HCT116 (cell line): ENCODE data around the gene PRKAA1. TPM values are rescaled to one million over a fixed set of nuclear protein-coding genes. Genes with fewer than 3 reads are reported as not detected.
A peak's percentile ranks its signal among the peaks of the same experiment; 100 is the strongest.

Source experiments
- ATAC-seq: fragments of 200-7000 bp; cut with Tn5 transposase; 2 replicates; pipeline ENCODE4 v1.9.1; 2020; ENCODE audit warnings: mild to moderate bottlenecking, moderate library complexity
- BruUV-seq: library from RNA; stranded (reverse); fragments of 400-500 nt; replicated peaks from 2 replicates; lab custom pipeline; 2021; lab: Mats Ljungman, UMichigan
- CTCF ChIA-PET: fragments of 300-600 bp; sonication (Branson Sonifier 250); formaldehyde crosslinking; loops from one replicate; lab custom pipeline; 2021; ENCODE audit warnings: antibody characterized with exemption; lab: Charles Lee
- POLR2A ChIA-PET: fragments of 300-600, 350-600 bp; sonication (Branson Sonifier 250); formaldehyde crosslinking; loops from one replicate; lab custom pipeline; 2021; ENCODE audit warnings: antibody characterized with exemption; lab: Charles Lee
- RAD21 ChIA-PET, 2 experiments: fragments of 300-600 bp; sonication (Branson Sonifier 250); formaldehyde crosslinking; loops; one replicate each; lab custom pipeline; 2023; ENCODE audit warnings: low total read pairs in 2 of 2; ENCODE audit not compliant: uncharacterized antibody in 2 of 2, unreplicated experiment in 2 of 2, low non-redundant PET in 1 of 2; lab: Charles Lee
- DNase-seq: peaks from one replicate; pipeline ENCODE4 v3.0.0-alpha.2; 2010; ENCODE audit warnings: low read depth, low spot score
- H2AFZ ChIP-seq: fragments of 200-600 bp; shearing (Covaris generic), sonication (generic); 2 replicates; pipeline ENCODE4 v1.6.1; 2017; ENCODE audit warnings: low read depth, mixed run types, mixed read lengths, antibody characterized with exemption, low read length; ENCODE audit not compliant: poor library complexity, severe bottlenecking
- H3K27ac ChIP-seq: 2 replicates; pipeline ENCODE4 v1.5.1; 2012; ENCODE audit warnings: low read depth, low read length
- H3K27me3 ChIP-seq: fragments of 200-600 bp; sonication (generic); 2 replicates; pipeline ENCODE4 v1.6.1; 2016; ENCODE audit warnings: mixed run types, low read length, mixed read lengths; ENCODE audit not compliant: insufficient read depth
- H3K36me3 ChIP-seq, 2 experiments: fragments of 200-500 bp in 1 of 2; fragments of 200-600 bp in 1 of 2; sonication (Bioruptor generic) in 1 of 2; sonication (generic) in 1 of 2; 2 replicates each; pipeline versions ENCODE4 v1.5.1 to v1.6.1; 2014 to 2016; ENCODE audit warnings: low read length in 2 of 2, inconsistent platforms in 1 of 2, mixed read lengths in 1 of 2, mixed run types in 1 of 2; ENCODE audit not compliant: insufficient read depth in 2 of 2, control insufficient read depth in 1 of 2
- H3K4me1 ChIP-seq, 2 experiments: fragments of 200-600 bp in 1 of 2; sonication (generic) in 1 of 2; 2 replicates each; pipeline versions ENCODE4 v1.5.1 to v1.6.1; 2012 to 2017; ENCODE audit warnings: low read length in 2 of 2, inconsistent platforms in 1 of 2, mild to moderate bottlenecking in 1 of 2, mixed read lengths in 1 of 2, mixed run types in 1 of 2, moderate library complexity in 1 of 2; ENCODE audit not compliant: insufficient read depth in 2 of 2, control insufficient read depth in 1 of 2
- H3K4me2 ChIP-seq: fragments of 200-600 bp; sonication (generic); 2 replicates; pipeline ENCODE4 v1.6.1; 2017; ENCODE audit warnings: mixed run types, low read length, mixed read lengths
- H3K4me3 ChIP-seq, 2 experiments: fragments of 200-600 bp in 1 of 2; sonication (generic) in 1 of 2; replicated peaks in 1 of 2; 2 replicates each; pipeline ENCODE4 v1.5.1; 2011 to 2016; ENCODE audit warnings: low read length in 2 of 2, control low read depth in 1 of 2, low read depth in 1 of 2, mild to moderate bottlenecking in 1 of 2, mixed read lengths in 1 of 2, mixed run types in 1 of 2
- H3K79me2 ChIP-seq: fragments of 200-600 bp; sonication (generic); 2 replicates; pipeline ENCODE4 v1.6.1; 2017; ENCODE audit warnings: mild to moderate bottlenecking, mixed run types, low read length, moderate library complexity, mixed read lengths; ENCODE audit not compliant: insufficient read depth
- H3K9ac ChIP-seq: fragments of 200-600 bp; sonication (generic); 2 replicates; pipeline ENCODE4 v1.6.1; 2016; ENCODE audit warnings: low read length, mixed read lengths
- H3K9me2 ChIP-seq: fragments of 200-600 bp; sonication (generic), shearing (Covaris generic); 2 replicates; pipeline ENCODE4 v1.6.1; 2017; ENCODE audit warnings: mixed run types, mild to moderate bottlenecking, moderate library complexity; ENCODE audit not compliant: insufficient read depth
- H3K9me3 ChIP-seq, 2 experiments: fragments of 200-500 bp in 1 of 2; fragments of 200-600 bp in 1 of 2; sonication (Bioruptor generic) in 1 of 2; sonication (generic) in 1 of 2; 2 replicates each; pipeline ENCODE4 v1.6.1; 2014 to 2017; ENCODE audit warnings: low read length in 2 of 2, mixed read lengths in 2 of 2, inconsistent platforms in 1 of 2, low read depth in 1 of 2, mild to moderate bottlenecking in 1 of 2, mixed run types in 1 of 2, moderate library complexity in 1 of 2; ENCODE audit not compliant: control insufficient read depth in 1 of 2, insufficient read depth in 1 of 2
- H4K20me1 ChIP-seq: fragments of 200-600 bp; sonication (generic), shearing (Covaris generic); 2 replicates; pipeline ENCODE4 v1.6.1; 2017; ENCODE audit warnings: mixed run types, mild to moderate bottlenecking, moderate library complexity; ENCODE audit not compliant: insufficient read depth
- ATF3 ChIP-seq: IDR thresholded peaks from 2 replicates; pipeline ENCODE4 v1.6.1; 2012
- POLR2A ChIP-seq: IDR thresholded peaks from 2 replicates; pipeline ENCODE4 v1.7.0; 2011; ENCODE audit warnings: borderline replicate concordance; ENCODE audit not compliant: insufficient read depth, insufficient read length; ENCODE audit errors: extremely low read depth
- POLR2AphosphoS5 ChIP-seq: IDR thresholded peaks from 2 replicates; pipeline ENCODE4 v1.6.1; 2011; ENCODE audit warnings: mild to moderate bottlenecking, low read depth, low read length, moderate library complexity
- RAD21 ChIP-seq: IDR thresholded peaks from 2 replicates; pipeline ENCODE4 v1.6.1; 2012; ENCODE audit warnings: low read depth, mild to moderate bottlenecking
- REST ChIP-seq: IDR thresholded peaks from 2 replicates; pipeline ENCODE4 v1.6.1; 2012; ENCODE audit warnings: low read depth
- SIN3A ChIP-seq: IDR thresholded peaks from 2 replicates; pipeline ENCODE4 v1.6.1; 2012; ENCODE audit warnings: low read depth
- SP1 ChIP-seq: IDR thresholded peaks from 2 replicates; pipeline ENCODE4 v1.6.1; 2012; ENCODE audit warnings: low read depth
- SRF ChIP-seq: IDR thresholded peaks from 2 replicates; pipeline ENCODE4 v1.6.1; 2012; ENCODE audit warnings: low read depth
- YY1 ChIP-seq: IDR thresholded peaks from 2 replicates; pipeline ENCODE4 v1.6.1; 2011; ENCODE audit warnings: low read length, low read depth, moderate library complexity, mild to moderate bottlenecking; ENCODE audit not compliant: insufficient replicate concordance; ENCODE audit errors: extremely low read depth
- ZBTB33 ChIP-seq: IDR thresholded peaks from 2 replicates; pipeline ENCODE4 v1.6.1; 2011; ENCODE audit warnings: mild to moderate bottlenecking, low read length, moderate library complexity; ENCODE audit not compliant: insufficient replicate concordance; ENCODE audit errors: extremely low read depth
- ZNF274 ChIP-seq: fragments of 200-500 bp; sonication (Bioruptor generic); IDR thresholded peaks from 2 replicates; pipeline ENCODE4 v1.6.1; 2014; ENCODE audit warnings: mild to moderate bottlenecking, low read depth, low read length, inconsistent platforms
- intact Hi-C: fragments of 100-400 bp; cut with micrococcal nuclease; formaldehyde crosslinking; loops from 2 replicates; pipeline ENCODE4 v1.10.0; 2022
- total RNA-seq: library from RNA; stranded (reverse); gene quantifications from one replicate; pipeline ENCODE4 v1.2.1, GENCODE V29; 2021; ENCODE audit not compliant: unreplicated experiment

PRKAA1 gene
- total RNA-seq, 1 experiment from 2014 or later: 53.5 TPM

- H3K36me3 ChIP-seq: peaks cover 65 to 79% of the 10 kb centered on the region in 2 experiments
- no peak overlapping the region for H3K4me3 ChIP-seq
- no peak overlapping the region for H3K9ac ChIP-seq
- no peak overlapping the region for H3K4me2 ChIP-seq
- intact Hi-C loops: no loop called here
- POLR2A ChIA-PET: no interaction called here
- H3K9me2 ChIP-seq: no peaks in the 10 kb centered on the region
- H3K4me1 ChIP-seq: peaks cover 7 to 20% of the 10 kb centered on the region in 2 experiments; a peak in 3 of 4 replicates
- H3K79me2 ChIP-seq: peaks cover 75% of the 10 kb centered on the region
- RAD21 ChIA-PET: no interaction called here
- no TSS peak for BruUV-seq
- CTCF ChIA-PET: no interaction called here
- TF ChIP-seq SP1 (no peak), ZNF274 (no peak), RAD21 (no peak), ATF3 (no peak)
- H4K20me1 ChIP-seq: peaks cover 68% of the 10 kb centered on the region; the same call in 1 of the 2 replicates
- H3K27me3 ChIP-seq: no peaks in the 10 kb centered on the region
- DNase-seq (no peak), ATAC-seq (no peak)
- no peaks in the 10 kb centered on the region for H3K9me3 ChIP-seq
- H2AFZ ChIP-seq: no peak overlapping the region
- H3K27ac ChIP-seq: peak overlapping the region; percentile 4; the same call in 1 of the 2 replicates
Measured at GRCh38 chr5:40831346-40832210, 33.4 kb upstream of the PRKAA1 start.

GRCh38 chr5:40829748-40830533 is 31.8 kb upstream of the PRKAA1 start:
- Histone ChIP-seq H3K4me1 (peaks cover 7 to 13% of the 10 kb centered on the region in 2 experiments; a peak in 3 of 4 replicates), H3K27me3 (no peaks in the 10 kb centered on the region), H3K9me2 (no peaks in the 10 kb centered on the region), H3K4me3 (no peak overlapping the region), H2AFZ (no peak overlapping the region), H3K9me3 (no peaks in the 10 kb centered on the region), H3K27ac (no peak overlapping the region), H3K79me2 (peaks cover 71% of the 10 kb centered on the region), H3K36me3 (peaks cover 67 to 82% of the 10 kb centered on the region in 2 experiments), H3K4me2 (no peak overlapping the region), H3K9ac (no peak overlapping the region), H4K20me1 (peaks cover 71% of the 10 kb centered on the region; the same call in 1 of the 2 replicates)
- no TSS peak for BruUV-seq
- DNase-seq (no peak), ATAC-seq (no peak)
- POLR2A ChIA-PET: no interaction called here
- CTCF ChIA-PET: no interaction called here
- intact Hi-C loops: no loop called here
- RAD21 ChIA-PET: interaction anchor here in 1 of 2 experiments (0.7 kb wide), 1 partner anchor 75 kb away, joined by 3 read pairs; no protein-coding TSS in a partner anchor
- no peak for TF ChIP-seq POLR2AphosphoS5
- TF ChIP-seq YY1: no peak
- TF ChIP-seq SIN3A: no peak
- TF ChIP-seq SRF: no peak
- TF ChIP-seq ZBTB33: no peak
- no peak for TF ChIP-seq POLR2A
- TF ChIP-seq REST: no peak
